WTC11 (cell line): ENCODE data around the gene UBXN11.

Source experiments
- ATF1 ChIP-seq: sonication (generic); formaldehyde crosslinking; IDR thresholded peaks from 2 replicates; pipeline ENCODE4 v1.8.1; 2023; ENCODE audit warnings: mild to moderate bottlenecking, moderate library complexity, missing genetic modification reagents
- ELF4 ChIP-seq: sonication (generic); formaldehyde crosslinking; IDR thresholded peaks from 2 replicates; pipeline ENCODE4 v1.8.1; 2022; ENCODE audit warnings: low read depth, mild to moderate bottlenecking, moderate library complexity, missing genetic modification reagents
- ESRRA ChIP-seq: sonication (generic); formaldehyde crosslinking; IDR thresholded peaks from 2 replicates; pipeline ENCODE4 v1.8.1; 2022; ENCODE audit warnings: mild to moderate bottlenecking, missing genetic modification reagents, borderline replicate concordance
- FOXK1 ChIP-seq: sonication (generic); formaldehyde crosslinking; IDR thresholded peaks from 2 replicates; pipeline ENCODE4 v1.8.0; 2022; ENCODE audit warnings: mild to moderate bottlenecking, moderate library complexity, missing genetic modification reagents
- JUN ChIP-seq: sonication (generic); formaldehyde crosslinking; IDR thresholded peaks from 2 replicates; pipeline ENCODE4 v1.8.0; 2023; ENCODE audit warnings: mild to moderate bottlenecking, missing genetic modification reagents
- KAT7 ChIP-seq: sonication (generic); formaldehyde crosslinking; IDR thresholded peaks from 2 replicates; pipeline ENCODE4 v1.8.1; 2023; ENCODE audit warnings: missing genetic modification reagents, mild to moderate bottlenecking, borderline replicate concordance
- SP1 ChIP-seq: sonication (generic); formaldehyde crosslinking; conservative IDR thresholded peaks from 2 replicates; pipeline ENCODE4 v1.8.1; 2022; ENCODE audit warnings: missing genetic modification reagents
- TF ChIP-seq, protein P1 (sequence below): sonication (generic); formaldehyde crosslinking; IDR thresholded peaks from 2 replicates; pipeline ENCODE4 v1.8.1; 2023; ENCODE audit warnings: mild to moderate bottlenecking, missing genetic modification reagents
- TF ChIP-seq, protein P2 (sequence below): fragments of 200-600 bp; IDR thresholded peaks from 2 replicates; pipeline ENCODE4 v1.8.0; 2022; ENCODE audit warnings: antibody characterized with exemption
- TF ChIP-seq, protein P3 (sequence below): sonication (generic); formaldehyde crosslinking; conservative IDR thresholded peaks from 2 replicates; pipeline ENCODE4 v1.8.1; 2022; ENCODE audit warnings: mild to moderate bottlenecking, missing genetic modification reagents
- TF ChIP-seq, protein P4 (sequence below): sonication (generic); formaldehyde crosslinking; IDR thresholded peaks from 2 replicates; pipeline ENCODE4 v1.8.1; 2022; ENCODE audit warnings: missing genetic modification reagents, borderline replicate concordance
- TF ChIP-seq, protein P5 (sequence below): sonication (generic); formaldehyde crosslinking; IDR thresholded peaks from 2 replicates; pipeline ENCODE4 v1.8.1; 2022; ENCODE audit warnings: low read depth, mild to moderate bottlenecking, moderate library complexity, missing genetic modification reagents, borderline replicate concordance
- TF ChIP-seq, protein P6 (sequence below): sonication (generic); formaldehyde crosslinking; IDR thresholded peaks from 2 replicates; pipeline ENCODE4 v1.8.1; 2023; ENCODE audit warnings: mild to moderate bottlenecking, missing genetic modification reagents, moderate library complexity
- TF ChIP-seq, protein P7 (sequence below): sonication (generic); formaldehyde crosslinking; IDR thresholded peaks from 2 replicates; pipeline ENCODE4 v1.8.0; 2022; ENCODE audit warnings: mild to moderate bottlenecking, missing genetic modification reagents

DNA sequence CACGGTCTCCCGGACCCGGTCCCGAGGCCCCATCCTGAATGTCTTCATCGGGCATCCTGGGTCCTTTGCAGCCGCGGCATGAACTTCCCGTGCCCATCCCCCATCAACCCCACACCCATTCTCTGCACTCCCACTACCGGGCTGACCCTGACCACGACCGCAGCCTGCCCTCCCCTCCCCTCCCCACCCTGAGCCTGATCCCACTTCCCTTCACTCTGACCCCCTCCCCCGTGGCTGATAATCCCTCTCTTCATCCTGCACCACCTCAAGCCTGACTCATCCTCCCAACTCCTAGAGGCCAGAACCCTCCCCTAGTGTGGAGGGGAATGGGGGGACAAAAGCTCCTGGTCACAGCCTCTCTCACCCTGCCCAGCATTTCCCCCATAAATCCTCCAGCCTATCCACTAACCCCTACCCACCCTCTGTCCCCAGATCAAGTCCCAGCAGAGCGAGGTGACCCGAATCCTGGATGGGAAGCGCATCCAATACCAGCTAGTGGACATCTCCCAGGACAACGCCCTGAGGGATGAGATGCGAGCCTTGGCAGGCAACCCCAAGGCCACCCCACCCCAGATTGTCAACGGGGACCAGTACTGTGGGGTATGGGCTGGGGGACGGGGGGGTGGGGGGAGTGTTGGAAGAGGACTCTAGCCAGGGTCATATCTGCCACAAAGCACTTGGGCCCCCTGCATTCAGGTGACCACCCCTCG lies 25.9 kb downstream of the UBXN11 start:
- TF ChIP-seq, protein P1, sequence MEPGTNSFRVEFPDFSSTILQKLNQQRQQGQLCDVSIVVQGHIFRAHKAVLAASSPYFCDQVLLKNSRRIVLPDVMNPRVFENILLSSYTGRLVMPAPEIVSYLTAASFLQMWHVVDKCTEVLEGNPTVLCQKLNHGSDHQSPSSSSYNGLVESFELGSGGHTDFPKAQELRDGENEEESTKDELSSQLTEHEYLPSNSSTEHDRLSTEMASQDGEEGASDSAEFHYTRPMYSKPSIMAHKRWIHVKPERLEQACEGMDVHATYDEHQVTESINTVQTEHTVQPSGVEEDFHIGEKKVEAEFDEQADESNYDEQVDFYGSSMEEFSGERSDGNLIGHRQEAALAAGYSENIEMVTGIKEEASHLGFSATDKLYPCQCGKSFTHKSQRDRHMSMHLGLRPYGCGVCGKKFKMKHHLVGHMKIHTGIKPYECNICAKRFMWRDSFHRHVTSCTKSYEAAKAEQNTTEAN (CRISPR knock-in tag) = no peak
- TF ChIP-seq KAT7 (CRISPR knock-in tag) = no peak
- no peak for TF ChIP-seq JUN (CRISPR knock-in tag)
- TF ChIP-seq, protein P2, sequence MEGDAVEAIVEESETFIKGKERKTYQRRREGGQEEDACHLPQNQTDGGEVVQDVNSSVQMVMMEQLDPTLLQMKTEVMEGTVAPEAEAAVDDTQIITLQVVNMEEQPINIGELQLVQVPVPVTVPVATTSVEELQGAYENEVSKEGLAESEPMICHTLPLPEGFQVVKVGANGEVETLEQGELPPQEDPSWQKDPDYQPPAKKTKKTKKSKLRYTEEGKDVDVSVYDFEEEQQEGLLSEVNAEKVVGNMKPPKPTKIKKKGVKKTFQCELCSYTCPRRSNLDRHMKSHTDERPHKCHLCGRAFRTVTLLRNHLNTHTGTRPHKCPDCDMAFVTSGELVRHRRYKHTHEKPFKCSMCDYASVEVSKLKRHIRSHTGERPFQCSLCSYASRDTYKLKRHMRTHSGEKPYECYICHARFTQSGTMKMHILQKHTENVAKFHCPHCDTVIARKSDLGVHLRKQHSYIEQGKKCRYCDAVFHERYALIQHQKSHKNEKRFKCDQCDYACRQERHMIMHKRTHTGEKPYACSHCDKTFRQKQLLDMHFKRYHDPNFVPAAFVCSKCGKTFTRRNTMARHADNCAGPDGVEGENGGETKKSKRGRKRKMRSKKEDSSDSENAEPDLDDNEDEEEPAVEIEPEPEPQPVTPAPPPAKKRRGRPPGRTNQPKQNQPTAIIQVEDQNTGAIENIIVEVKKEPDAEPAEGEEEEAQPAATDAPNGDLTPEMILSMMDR = no peak
- TF ChIP-seq ESRRA (CRISPR knock-in tag) = peak; percentile 21; the same call in 1 of the 2 replicates
- TF ChIP-seq, protein P3, sequence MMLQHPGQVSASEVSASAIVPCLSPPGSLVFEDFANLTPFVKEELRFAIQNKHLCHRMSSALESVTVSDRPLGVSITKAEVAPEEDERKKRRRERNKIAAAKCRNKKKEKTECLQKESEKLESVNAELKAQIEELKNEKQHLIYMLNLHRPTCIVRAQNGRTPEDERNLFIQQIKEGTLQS (CRISPR knock-in tag) = no peak
- TF ChIP-seq, protein P4, sequence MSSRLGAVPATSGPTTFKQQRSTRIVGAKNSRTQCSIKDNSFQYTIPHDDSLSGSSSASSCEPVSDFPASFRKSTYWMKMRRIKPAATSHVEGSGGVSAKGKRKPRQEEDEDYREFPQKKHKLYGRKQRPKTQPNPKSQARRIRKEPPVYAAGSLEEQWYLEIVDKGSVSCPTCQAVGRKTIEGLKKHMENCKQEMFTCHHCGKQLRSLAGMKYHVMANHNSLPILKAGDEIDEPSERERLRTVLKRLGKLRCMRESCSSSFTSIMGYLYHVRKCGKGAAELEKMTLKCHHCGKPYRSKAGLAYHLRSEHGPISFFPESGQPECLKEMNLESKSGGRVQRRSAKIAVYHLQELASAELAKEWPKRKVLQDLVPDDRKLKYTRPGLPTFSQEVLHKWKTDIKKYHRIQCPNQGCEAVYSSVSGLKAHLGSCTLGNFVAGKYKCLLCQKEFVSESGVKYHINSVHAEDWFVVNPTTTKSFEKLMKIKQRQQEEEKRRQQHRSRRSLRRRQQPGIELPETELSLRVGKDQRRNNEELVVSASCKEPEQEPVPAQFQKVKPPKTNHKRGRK = no peak
- TF ChIP-seq SP1 = no peak
- no peak for TF ChIP-seq FOXK1
- TF ChIP-seq, protein P5, sequence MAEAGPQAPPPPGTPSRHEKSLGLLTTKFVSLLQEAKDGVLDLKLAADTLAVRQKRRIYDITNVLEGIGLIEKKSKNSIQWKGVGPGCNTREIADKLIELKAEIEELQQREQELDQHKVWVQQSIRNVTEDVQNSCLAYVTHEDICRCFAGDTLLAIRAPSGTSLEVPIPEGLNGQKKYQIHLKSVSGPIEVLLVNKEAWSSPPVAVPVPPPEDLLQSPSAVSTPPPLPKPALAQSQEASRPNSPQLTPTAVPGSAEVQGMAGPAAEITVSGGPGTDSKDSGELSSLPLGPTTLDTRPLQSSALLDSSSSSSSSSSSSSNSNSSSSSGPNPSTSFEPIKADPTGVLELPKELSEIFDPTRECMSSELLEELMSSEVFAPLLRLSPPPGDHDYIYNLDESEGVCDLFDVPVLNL (CRISPR knock-in tag) = no peak
- no peak for TF ChIP-seq ATF1 (CRISPR knock-in tag)
- TF ChIP-seq ELF4 (CRISPR knock-in tag) = no peak
- TF ChIP-seq, protein P6, sequence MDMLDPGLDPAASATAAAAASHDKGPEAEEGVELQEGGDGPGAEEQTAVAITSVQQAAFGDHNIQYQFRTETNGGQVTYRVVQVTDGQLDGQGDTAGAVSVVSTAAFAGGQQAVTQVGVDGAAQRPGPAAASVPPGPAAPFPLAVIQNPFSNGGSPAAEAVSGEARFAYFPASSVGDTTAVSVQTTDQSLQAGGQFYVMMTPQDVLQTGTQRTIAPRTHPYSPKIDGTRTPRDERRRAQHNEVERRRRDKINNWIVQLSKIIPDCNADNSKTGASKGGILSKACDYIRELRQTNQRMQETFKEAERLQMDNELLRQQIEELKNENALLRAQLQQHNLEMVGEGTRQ (CRISPR knock-in tag) = no peak
- TF ChIP-seq, protein P7, sequence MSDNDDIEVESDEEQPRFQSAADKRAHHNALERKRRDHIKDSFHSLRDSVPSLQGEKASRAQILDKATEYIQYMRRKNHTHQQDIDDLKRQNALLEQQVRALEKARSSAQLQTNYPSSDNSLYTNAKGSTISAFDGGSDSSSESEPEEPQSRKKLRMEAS = no peak
